Erythroblast (primary cell): ENCODE measurements around the gene SSR4.
"Not testable (repeated sequence)": the region's sequence is repeated elsewhere in the genome, so short reads cannot be mapped to it uniquely, and the experiment has no call there.

Experiments
- DNase-seq, 2 experiments: peaks; one replicate each; lab custom pipeline; 2025; lab: John Stamatoyannopoulos, UW
- GATA1 ChIP-seq: IDR thresholded peaks from 2 replicates; pipeline ENCODE4 v1.6.1; 2011; ENCODE audit warnings: low read depth, mild to moderate bottlenecking, control low read depth, low read length, moderate library complexity
- POLR2A ChIP-seq: IDR thresholded peaks from 2 replicates; pipeline ENCODE4 v1.6.1; 2011; ENCODE audit warnings: mild to moderate bottlenecking, low read length

The SSR4 gene

GRCh38 chrX:153800746-153801145, 6.3 kb downstream of the SSR4 start:
- no peak for DNase-seq
- TF ChIP-seq POLR2A (no peak), GATA1 (no peak)

GRCh38 chrX:153801669-153802068, 7.2 kb downstream of the SSR4 start:
- TF ChIP-seq GATA1, result no peak
- no peak for TF ChIP-seq POLR2A
- no peak for DNase-seq

GRCh38 chrX:153802513-153803045, 8.1 kb downstream of the SSR4 start:
- TF ChIP-seq POLR2A (no peak), GATA1 (no peak)
- DNase-seq, result no peak

- TF ChIP-seq GATA1 (no peak), POLR2A (no peak)
- no peak for DNase-seq
Measured at GRCh38 chrX:153803211-153804099, 9.0 kb downstream of the SSR4 start.

- DNase-seq, result no peak
- TF ChIP-seq GATA1 (no peak), POLR2A (no peak)
Measured at GRCh38 chrX:153804100-153804595, 9.7 kb downstream of the SSR4 start.

GRCh38 chrX:153804621-153805020, 10.2 kb downstream of the SSR4 start:
- DNase-seq, result no peak
- TF ChIP-seq POLR2A (no peak), GATA1 (no peak)

GRCh38 chrX:153805436-153805835, 11.0 kb downstream of the SSR4 start:
- TF ChIP-seq POLR2A (no peak), GATA1 (no peak)
- DNase-seq, result no peak

GRCh38 chrX:153806999-153807575, 12.6 kb downstream of the SSR4 start:
- TF ChIP-seq POLR2A, result no peak
- no peak for TF ChIP-seq GATA1
- no peak for DNase-seq

- TF ChIP-seq GATA1 (no peak), POLR2A (no peak)
- DNase-seq, result no peak
Measured at GRCh38 chrX:153807976-153808375, 13.5 kb downstream of the SSR4 start.

GRCh38 chrX:153812220-153812619, 17.8 kb downstream of the SSR4 start:
- no peak for TF ChIP-seq POLR2A
- TF ChIP-seq GATA1, result no peak
- no peak for DNase-seq

GRCh38 chrX:153813161-153813560, 18.7 kb downstream of the SSR4 start:
- no peak for DNase-seq
- TF ChIP-seq POLR2A, result no peak
- no peak for TF ChIP-seq GATA1

GRCh38 chrX:153814591-153815315, 20.3 kb downstream of the SSR4 start:
- DNase-seq, result no peak
- TF ChIP-seq GATA1 (no peak), POLR2A (no peak)

GRCh38 chrX:153816831-153817690, 22.6 kb downstream of the SSR4 start:
- DNase-seq, result peak; percentile 12 to 20
- no peak for TF ChIP-seq POLR2A
- no peak for TF ChIP-seq GATA1

GRCh38 chrX:153818064-153818463, 23.6 kb downstream of the SSR4 start:
- not testable (repeated sequence) for DNase-seq
